BLaER1 (cell line): Measurements from ENCODE around the gene XYLT2.
"Not testable (repeated sequence)": the region's sequence is repeated elsewhere in the genome, so short reads cannot be mapped to it uniquely, and the experiment has no call there.

ENCODE experiments used
- H3K27ac ChIP-seq: shearing (Covaris generic); formaldehyde crosslinking; 2 replicates; pipeline ENCODE4 v1.8.1; 2022
- H3K27me3 ChIP-seq: shearing (Covaris generic); formaldehyde crosslinking; 2 replicates; pipeline ENCODE4 v1.8.1; 2022
- H3K36me3 ChIP-seq: shearing (Covaris generic); formaldehyde crosslinking; 2 replicates; pipeline ENCODE4 v1.8.1; 2022
- H3K4me1 ChIP-seq: shearing (Covaris generic); formaldehyde crosslinking; 2 replicates; pipeline ENCODE4 v1.8.1; 2022
- H3K4me2 ChIP-seq: shearing (Covaris generic); formaldehyde crosslinking; 2 replicates; pipeline ENCODE4 v1.8.1; 2022
- H3K4me3 ChIP-seq: shearing (Covaris generic); formaldehyde crosslinking; 2 replicates; pipeline ENCODE4 v1.8.1; 2022
- H3K9ac ChIP-seq: shearing (Covaris generic); formaldehyde crosslinking; 2 replicates; pipeline ENCODE4 v1.8.1; 2022
- H3K9me3 ChIP-seq: shearing (Covaris generic); formaldehyde crosslinking; 2 replicates; pipeline ENCODE4 v1.8.1; 2022
- H4K20me1 ChIP-seq: shearing (Covaris generic); formaldehyde crosslinking; 2 replicates; pipeline ENCODE4 v1.8.1; 2022
- Cebpa-rat ChIP-seq: shearing (Covaris generic); IDR thresholded peaks from 2 replicates; pipeline ENCODE4 v1.8.1; 2022

The XYLT2 gene

GRCh38 chr17:50345432-50346312 is at the start of gene XYLT2:
Gene XYLT2, plus strand, starts transcription at chr17:50346126. Its CDS starts 15 bp downstream, at chr17:50346141.
- no peaks in the 10 kb centered on the region for H3K27me3 ChIP-seq
- peaks cover 9% of the 10 kb centered on the region for H3K9me3 ChIP-seq
- H3K36me3 ChIP-seq = peaks cover 7% of the 10 kb centered on the region
- peaks cover 36% of the 10 kb centered on the region for H4K20me1 ChIP-seq
- peak within 1 kb of the TSS; percentile 92 for H3K27ac ChIP-seq
- peak within 1 kb of the TSS; percentile 97 for H3K4me2 ChIP-seq
- H3K4me1 ChIP-seq = peaks cover 38% of the 10 kb centered on the region
- peak within 1 kb of the TSS; percentile 94 for H3K4me3 ChIP-seq
- peak within 1 kb of the TSS; percentile 94 for H3K9ac ChIP-seq
- TF ChIP-seq Cebpa-rat = no peak

- H3K27ac ChIP-seq = no peak overlapping the region
- no peaks in the 10 kb centered on the region for H4K20me1 ChIP-seq
- H3K36me3 ChIP-seq = no peaks in the 10 kb centered on the region
- no peak for TF ChIP-seq Cebpa-rat
- no peak overlapping the region for H3K4me3 ChIP-seq
- peaks cover 14% of the 10 kb centered on the region; the same call in 1 of the 2 replicates for H3K4me1 ChIP-seq
- no peaks in the 10 kb centered on the region for H3K9me3 ChIP-seq
- no peak overlapping the region for H3K9ac ChIP-seq
- H3K27me3 ChIP-seq = no peaks in the 10 kb centered on the region; the same call in 1 of the 2 replicates
- no peak overlapping the region for H3K4me2 ChIP-seq
Measured at GRCh38 chr17:50297407-50297865, 48.5 kb upstream of the XYLT2 start.

GRCh38 chr17:50298018-50298417 is 47.9 kb upstream of the XYLT2 start:
- Histone ChIP-seq H3K4me1 (peaks cover 14% of the 10 kb centered on the region; the same call in 1 of the 2 replicates), H3K9me3 (no peaks in the 10 kb centered on the region), H3K27me3 (no peaks in the 10 kb centered on the region; the same call in 1 of the 2 replicates), H3K36me3 (no peaks in the 10 kb centered on the region), H3K27ac (no peak overlapping the region), H3K9ac (no peak overlapping the region), H3K4me3 (no peak overlapping the region), H4K20me1 (no peaks in the 10 kb centered on the region), H3K4me2 (no peak overlapping the region)
- no peak for TF ChIP-seq Cebpa-rat

GRCh38 chr17:50299776-50300175 is 46.1 kb upstream of the XYLT2 start:
- Histone ChIP-seq H3K9ac (no peak overlapping the region), H3K36me3 (no peaks in the 10 kb centered on the region), H3K27ac (no peak overlapping the region), H3K9me3 (no peaks in the 10 kb centered on the region), H3K27me3 (no peaks in the 10 kb centered on the region), H3K4me2 (no peak overlapping the region), H3K4me3 (no peak overlapping the region), H3K4me1 (peaks cover 21% of the 10 kb centered on the region), H4K20me1 (no peaks in the 10 kb centered on the region)
- no peak for TF ChIP-seq Cebpa-rat

GRCh38 chr17:50300824-50301223 is 45.1 kb upstream of the XYLT2 start:
- H3K27me3 ChIP-seq, H3K9me3 ChIP-seq, H3K36me3 ChIP-seq, H3K9ac ChIP-seq, H3K27ac ChIP-seq, H4K20me1 ChIP-seq, H3K4me3 ChIP-seq: not testable (repeated sequence)
- Histone ChIP-seq H3K4me2 (0 out of 2 replicates have a peak overlapping the region, but pooled peaks have one; percentile 22), H3K4me1 (peaks cover 28% of the 10 kb centered on the region)

GRCh38 chr17:50301891-50302584 is 43.9 kb upstream of the XYLT2 start:
- Histone ChIP-seq H3K9me3 (no peaks in the 10 kb centered on the region), H3K27ac (no peak overlapping the region), H3K4me2 (no peak overlapping the region), H3K36me3 (no peaks in the 10 kb centered on the region), H3K4me1 (peaks cover 28% of the 10 kb centered on the region), H3K9ac (no peak overlapping the region), H4K20me1 (no peaks in the 10 kb centered on the region), H3K4me3 (no peak overlapping the region), H3K27me3 (no peaks in the 10 kb centered on the region)
- no peak for TF ChIP-seq Cebpa-rat

GRCh38 chr17:50303051-50303450 is 42.9 kb upstream of the XYLT2 start:
- no peaks in the 10 kb centered on the region for H3K9me3 ChIP-seq
- no peak overlapping the region for H3K27ac ChIP-seq
- TF ChIP-seq Cebpa-rat = no peak
- no peaks in the 10 kb centered on the region for H3K27me3 ChIP-seq
- no peak overlapping the region for H3K4me3 ChIP-seq
- no peak overlapping the region for H3K9ac ChIP-seq
- H4K20me1 ChIP-seq = no peaks in the 10 kb centered on the region
- H3K4me2 ChIP-seq = no peak overlapping the region
- no peaks in the 10 kb centered on the region for H3K36me3 ChIP-seq
- H3K4me1 ChIP-seq = peaks cover 28% of the 10 kb centered on the region

GRCh38 chr17:50303596-50303995 is 42.3 kb upstream of the XYLT2 start:
- H4K20me1 ChIP-seq = no peaks in the 10 kb centered on the region
- H3K27me3 ChIP-seq = no peaks in the 10 kb centered on the region
- H3K4me2 ChIP-seq = no peak overlapping the region
- H3K4me3 ChIP-seq = no peak overlapping the region
- TF ChIP-seq Cebpa-rat = no peak
- H3K36me3 ChIP-seq = no peaks in the 10 kb centered on the region
- H3K27ac ChIP-seq = no peak overlapping the region
- peaks cover 28% of the 10 kb centered on the region for H3K4me1 ChIP-seq
- no peak overlapping the region for H3K9ac ChIP-seq
- no peaks in the 10 kb centered on the region for H3K9me3 ChIP-seq

- H3K4me2 ChIP-seq = peak overlapping the region; percentile 58
- peaks cover 23% of the 10 kb centered on the region for H3K4me1 ChIP-seq
- H3K27ac ChIP-seq = 0 out of 2 replicates have a peak overlapping the region, but pooled peaks have one; percentile 10
- H3K9me3 ChIP-seq = no peaks in the 10 kb centered on the region
- peak overlapping the region; percentile 17; the same call in 1 of the 2 replicates for H3K9ac ChIP-seq
- no peaks in the 10 kb centered on the region for H4K20me1 ChIP-seq
- H3K36me3 ChIP-seq = no peaks in the 10 kb centered on the region
- TF ChIP-seq Cebpa-rat = no peak
- no peaks in the 10 kb centered on the region for H3K27me3 ChIP-seq
- no peak overlapping the region for H3K4me3 ChIP-seq
Measured at GRCh38 chr17:50304781-50305404, 41.0 kb upstream of the XYLT2 start.
